ENCODE results near the gene WHAMM.
A peak's percentile ranks its signal among the peaks of the same experiment; 100 is the strongest.
"Not testable (repeated sequence)": the region's sequence is repeated elsewhere in the genome, so short reads cannot be mapped to it uniquely, and the experiment has no call there.

Gene WHAMM

DNA sequence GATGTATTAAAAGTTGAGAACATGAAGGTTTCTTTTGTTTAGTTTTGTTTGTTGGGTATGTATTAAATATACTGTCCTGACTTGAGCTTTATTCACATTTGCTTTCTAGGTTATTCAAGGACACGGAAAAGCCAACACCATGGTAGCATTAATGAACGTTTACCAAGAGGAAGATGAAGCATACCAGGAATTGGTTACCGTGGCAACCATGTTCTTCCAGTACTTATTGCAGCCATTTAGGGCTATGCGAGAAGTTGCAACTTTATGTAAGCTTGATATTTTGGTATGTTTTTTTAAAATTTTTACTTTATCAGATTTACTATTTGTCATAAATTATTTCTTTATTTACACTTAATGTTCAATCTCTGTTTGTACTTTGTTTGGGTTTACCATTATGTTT lies 3.6 kb downstream of the WHAMM start:
- no peak for ATAC-seq
- TF ChIP-seq ZNF565 (CRISPR knock-in tag; conservative IDR thresholded peaks at IDR 0.05; ENCODE audit: low read depth): no peak
- no peak for TF ChIP-seq TOX (CRISPR knock-in tag; IDR thresholded peaks at IDR 0.05; ENCODE audit: borderline replicate concordance)
- TF ChIP-seq, protein P1, sequence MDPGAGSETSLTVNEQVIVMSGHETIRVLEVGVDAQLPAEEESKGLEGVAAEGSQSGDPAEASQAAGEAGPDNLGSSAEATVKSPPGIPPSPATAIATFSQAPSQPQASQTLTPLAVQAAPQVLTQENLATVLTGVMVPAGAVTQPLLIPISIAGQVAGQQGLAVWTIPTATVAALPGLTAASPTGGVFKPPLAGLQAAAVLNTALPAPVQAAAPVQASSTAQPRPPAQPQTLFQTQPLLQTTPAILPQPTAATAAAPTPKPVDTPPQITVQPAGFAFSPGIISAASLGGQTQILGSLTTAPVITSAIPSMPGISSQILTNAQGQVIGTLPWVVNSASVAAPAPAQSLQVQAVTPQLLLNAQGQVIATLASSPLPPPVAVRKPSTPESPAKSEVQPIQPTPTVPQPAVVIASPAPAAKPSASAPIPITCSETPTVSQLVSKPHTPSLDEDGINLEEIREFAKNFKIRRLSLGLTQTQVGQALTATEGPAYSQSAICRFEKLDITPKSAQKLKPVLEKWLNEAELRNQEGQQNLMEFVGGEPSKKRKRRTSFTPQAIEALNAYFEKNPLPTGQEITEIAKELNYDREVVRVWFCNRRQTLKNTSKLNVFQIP (CRISPR knock-in tag; IDR thresholded peaks at IDR 0.05; ENCODE audit: borderline replicate concordance, low read depth): no peak
- no peak for TF ChIP-seq RARB (CRISPR knock-in tag; IDR thresholded peaks at IDR 0.05)
- TF ChIP-seq CREB5 (CRISPR knock-in tag; IDR thresholded peaks at IDR 0.05; ENCODE audit: low read depth): no peak
- TF ChIP-seq ZC3H10 (CRISPR knock-in tag; IDR thresholded peaks at IDR 0.05): no peak
- no peak for TF ChIP-seq TCF4 (CRISPR knock-in tag; IDR thresholded peaks at IDR 0.05; ENCODE audit: borderline replicate concordance)
- no peak for TF ChIP-seq BACH2 (CRISPR knock-in tag; IDR thresholded peaks at IDR 0.05; ENCODE audit: borderline replicate concordance)
- TF ChIP-seq ZNF70 (CRISPR knock-in tag; IDR thresholded peaks at IDR 0.05): no peak
- TF ChIP-seq PPARA (CRISPR knock-in tag; IDR thresholded peaks at IDR 0.05; ENCODE audit: borderline replicate concordance): no peak
- TF ChIP-seq ZNF8 (CRISPR knock-in tag; IDR thresholded peaks at IDR 0.05): no peak
- no peak for TF ChIP-seq CSDC2 (CRISPR knock-in tag; IDR thresholded peaks at IDR 0.05)
- TF ChIP-seq ZFP3 (CRISPR knock-in tag; IDR thresholded peaks at IDR 0.05): no peak
- TF ChIP-seq GLIS3 (CRISPR knock-in tag; IDR thresholded peaks at IDR 0.05): no peak
- no peak for TF ChIP-seq SNAI2 (CRISPR knock-in tag; IDR thresholded peaks at IDR 0.05)
- TF ChIP-seq ESRRG (CRISPR knock-in tag; IDR thresholded peaks at IDR 0.05): no peak
- TF ChIP-seq, protein P2, sequence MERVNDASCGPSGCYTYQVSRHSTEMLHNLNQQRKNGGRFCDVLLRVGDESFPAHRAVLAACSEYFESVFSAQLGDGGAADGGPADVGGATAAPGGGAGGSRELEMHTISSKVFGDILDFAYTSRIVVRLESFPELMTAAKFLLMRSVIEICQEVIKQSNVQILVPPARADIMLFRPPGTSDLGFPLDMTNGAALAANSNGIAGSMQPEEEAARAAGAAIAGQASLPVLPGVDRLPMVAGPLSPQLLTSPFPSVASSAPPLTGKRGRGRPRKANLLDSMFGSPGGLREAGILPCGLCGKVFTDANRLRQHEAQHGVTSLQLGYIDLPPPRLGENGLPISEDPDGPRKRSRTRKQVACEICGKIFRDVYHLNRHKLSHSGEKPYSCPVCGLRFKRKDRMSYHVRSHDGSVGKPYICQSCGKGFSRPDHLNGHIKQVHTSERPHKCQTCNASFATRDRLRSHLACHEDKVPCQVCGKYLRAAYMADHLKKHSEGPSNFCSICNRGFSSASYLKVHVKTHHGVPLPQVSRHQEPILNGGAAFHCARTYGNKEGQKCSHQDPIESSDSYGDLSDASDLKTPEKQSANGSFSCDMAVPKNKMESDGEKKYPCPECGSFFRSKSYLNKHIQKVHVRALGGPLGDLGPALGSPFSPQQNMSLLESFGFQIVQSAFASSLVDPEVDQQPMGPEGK (CRISPR knock-in tag; IDR thresholded peaks at IDR 0.05; ENCODE audit: borderline replicate concordance): no peak

- TF ChIP-seq BACH2 (CRISPR knock-in tag; IDR thresholded peaks at IDR 0.05; ENCODE audit: borderline replicate concordance) (no peak), ZC3H10 (CRISPR knock-in tag; IDR thresholded peaks at IDR 0.05) (no peak), TCF4 (CRISPR knock-in tag; IDR thresholded peaks at IDR 0.05; ENCODE audit: borderline replicate concordance) (no peak), ZNF8 (CRISPR knock-in tag; IDR thresholded peaks at IDR 0.05) (peak; percentile 97), ZFP3 (CRISPR knock-in tag; IDR thresholded peaks at IDR 0.05) (no peak), ISL1 (CRISPR knock-in tag; IDR thresholded peaks at IDR 0.05) (no peak)
- TF ChIP-seq, protein P2 (CRISPR knock-in tag; IDR thresholded peaks at IDR 0.05; ENCODE audit: borderline replicate concordance): no peak
- TF ChIP-seq, protein P3, sequence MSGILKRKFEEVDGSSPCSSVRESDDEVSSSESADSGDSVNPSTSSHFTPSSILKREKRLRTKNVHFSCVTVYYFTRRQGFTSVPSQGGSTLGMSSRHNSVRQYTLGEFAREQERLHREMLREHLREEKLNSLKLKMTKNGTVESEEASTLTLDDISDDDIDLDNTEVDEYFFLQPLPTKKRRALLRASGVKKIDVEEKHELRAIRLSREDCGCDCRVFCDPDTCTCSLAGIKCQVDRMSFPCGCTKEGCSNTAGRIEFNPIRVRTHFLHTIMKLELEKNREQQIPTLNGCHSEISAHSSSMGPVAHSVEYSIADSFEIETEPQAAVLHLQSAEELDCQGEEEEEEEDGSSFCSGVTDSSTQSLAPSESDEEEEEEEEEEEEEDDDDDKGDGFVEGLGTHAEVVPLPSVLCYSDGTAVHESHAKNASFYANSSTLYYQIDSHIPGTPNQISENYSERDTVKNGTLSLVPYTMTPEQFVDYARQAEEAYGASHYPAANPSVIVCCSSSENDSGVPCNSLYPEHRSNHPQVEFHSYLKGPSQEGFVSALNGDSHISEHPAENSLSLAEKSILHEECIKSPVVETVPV (CRISPR knock-in tag; IDR thresholded peaks at IDR 0.05): no peak
- ATAC-seq: no peak
Measured at GRCh38 chr15:82820128-82820527, 10.7 kb downstream of the WHAMM start.

DNA sequence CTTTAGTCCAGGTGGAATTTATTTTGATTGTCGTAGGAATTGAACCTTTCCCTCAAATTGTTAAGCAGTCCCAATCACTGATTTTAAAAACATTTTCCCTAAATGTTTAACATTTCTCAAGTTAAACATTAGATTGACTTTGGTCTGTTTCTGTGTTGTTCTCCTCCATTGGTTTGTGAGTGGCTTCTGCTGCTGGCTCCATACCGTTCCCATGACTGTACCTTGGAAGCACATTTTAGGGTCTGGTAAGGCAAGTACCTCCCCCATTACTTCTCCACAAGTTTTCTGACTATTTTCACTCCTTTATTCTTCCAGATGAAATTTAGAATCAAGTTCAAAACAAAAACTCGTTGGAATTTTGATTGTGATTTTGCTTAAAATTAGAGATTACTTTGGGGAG lies 12.0 kb downstream of the WHAMM start:
- ATAC-seq: not testable (repeated sequence)

- not testable (repeated sequence) for ATAC-seq
Measured at GRCh38 chr15:82821851-82822250, 12.4 kb downstream of the WHAMM start.

DNA sequence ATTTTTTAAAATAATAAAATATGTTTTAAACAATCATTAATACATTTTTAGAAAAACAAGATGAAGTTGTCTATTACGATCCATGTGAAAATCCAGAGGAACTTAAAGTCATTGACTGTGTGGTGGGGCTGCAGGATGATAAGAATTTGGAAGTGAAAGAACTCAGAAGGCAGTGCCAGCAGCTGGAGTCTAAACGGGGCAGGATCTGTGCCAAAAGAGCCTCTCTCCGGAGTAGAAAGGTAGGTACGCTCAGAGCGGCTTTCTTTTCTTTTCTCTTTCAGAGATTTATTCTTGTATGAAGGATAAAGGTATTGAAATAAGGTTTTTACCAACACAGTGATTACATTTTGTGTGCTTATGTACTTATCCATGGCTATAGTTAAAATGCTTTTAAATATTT lies 13.6 kb downstream of the WHAMM start:
- no peak for ATAC-seq
- TF ChIP-seq BACH2 (CRISPR knock-in tag; IDR thresholded peaks at IDR 0.05; ENCODE audit: borderline replicate concordance) (no peak), ZNF70 (CRISPR knock-in tag; IDR thresholded peaks at IDR 0.05) (no peak), ZNF565 (CRISPR knock-in tag; conservative IDR thresholded peaks at IDR 0.05; ENCODE audit: low read depth) (no peak), ZFP3 (CRISPR knock-in tag; IDR thresholded peaks at IDR 0.05) (no peak), PPARA (CRISPR knock-in tag; IDR thresholded peaks at IDR 0.05; ENCODE audit: borderline replicate concordance) (no peak), TCF4 (CRISPR knock-in tag; IDR thresholded peaks at IDR 0.05; ENCODE audit: borderline replicate concordance) (no peak), ISL1 (CRISPR knock-in tag; IDR thresholded peaks at IDR 0.05) (no peak)
- TF ChIP-seq, protein P3 (CRISPR knock-in tag; IDR thresholded peaks at IDR 0.05): no peak
- TF ChIP-seq, protein P1 (CRISPR knock-in tag; IDR thresholded peaks at IDR 0.05; ENCODE audit: borderline replicate concordance, low read depth): no peak
- TF ChIP-seq, protein P2 (CRISPR knock-in tag; IDR thresholded peaks at IDR 0.05; ENCODE audit: borderline replicate concordance): no peak

All from SK-N-SH treated with all-trans-retinoic acid at 6 μM for 48 hours (cell line).